Stimulated activated CD8-positive, alpha-beta memory T cell treated with anti-CD3 and anti-CD28 coated beads, Interleukin-7, amount 100 ng/mL, for 48 hours (primary cell): ENCODE results near the gene CYTIP.

Experiments used
- DNase-seq, 2 donors: peaks; one replicate each; pipeline ENCODE4 v3.0.0-alpha.2; 2020; ENCODE audit warnings: low read depth in 1 of 2; ENCODE audit errors: extremely low read depth in 1 of 2

The CYTIP gene

GRCh38 chr2:157443795-157444640 lies at the start of gene CYTIP:
CYTIP (minus strand) TSS chr2:157444089; CDS start chr2:157444020, 69 bp downstream.
- no peak for DNase-seq

DNA sequence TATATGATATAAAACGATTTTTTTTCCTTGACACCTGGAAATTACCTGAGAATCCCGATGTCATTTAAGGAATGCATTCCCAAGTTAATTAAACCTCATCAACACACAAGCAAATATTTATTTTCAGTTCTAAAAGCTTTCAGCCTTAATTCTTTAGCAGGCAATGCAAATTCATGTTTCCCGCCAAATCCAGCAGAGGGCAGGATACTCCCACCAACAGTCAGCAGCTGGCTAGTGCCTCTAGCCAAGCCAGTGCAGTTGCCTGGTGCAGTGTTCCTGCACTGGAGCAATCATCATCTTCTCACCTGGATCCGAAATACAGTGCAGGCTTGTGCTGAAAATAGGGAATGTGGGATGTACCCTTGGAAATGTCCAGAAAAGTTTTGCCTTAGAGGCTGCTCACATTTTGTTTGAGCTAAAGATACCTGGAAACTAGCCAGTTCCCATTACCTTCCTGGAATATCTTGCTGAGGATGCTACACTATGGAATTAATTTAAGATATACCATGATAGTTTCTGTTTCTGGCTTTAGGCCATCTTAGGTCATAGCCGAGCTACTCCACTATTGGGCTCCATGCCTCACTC lies 48.4 kb upstream of the CYTIP start:
- DNase-seq, result peak in 1 of 2 donors; percentile 56

GRCh38 chr2:157489983-157490382 lies 46.1 kb upstream of the CYTIP start:
- no peak for DNase-seq

- DNase-seq, result no peak
These were observed 45.0 kb upstream of the CYTIP start for GRCh38 chr2:157488877-157489276.

- DNase-seq, result no peak
These were observed 43.9 kb upstream of the CYTIP start for GRCh38 chr2:157487747-157488146.

GRCh38 chr2:157487271-157487610 lies 43.4 kb upstream of the CYTIP start:
- no peak for DNase-seq

GRCh38 chr2:157486596-157487270 lies 42.8 kb upstream of the CYTIP start:
- DNase-seq, result no peak

DNA sequence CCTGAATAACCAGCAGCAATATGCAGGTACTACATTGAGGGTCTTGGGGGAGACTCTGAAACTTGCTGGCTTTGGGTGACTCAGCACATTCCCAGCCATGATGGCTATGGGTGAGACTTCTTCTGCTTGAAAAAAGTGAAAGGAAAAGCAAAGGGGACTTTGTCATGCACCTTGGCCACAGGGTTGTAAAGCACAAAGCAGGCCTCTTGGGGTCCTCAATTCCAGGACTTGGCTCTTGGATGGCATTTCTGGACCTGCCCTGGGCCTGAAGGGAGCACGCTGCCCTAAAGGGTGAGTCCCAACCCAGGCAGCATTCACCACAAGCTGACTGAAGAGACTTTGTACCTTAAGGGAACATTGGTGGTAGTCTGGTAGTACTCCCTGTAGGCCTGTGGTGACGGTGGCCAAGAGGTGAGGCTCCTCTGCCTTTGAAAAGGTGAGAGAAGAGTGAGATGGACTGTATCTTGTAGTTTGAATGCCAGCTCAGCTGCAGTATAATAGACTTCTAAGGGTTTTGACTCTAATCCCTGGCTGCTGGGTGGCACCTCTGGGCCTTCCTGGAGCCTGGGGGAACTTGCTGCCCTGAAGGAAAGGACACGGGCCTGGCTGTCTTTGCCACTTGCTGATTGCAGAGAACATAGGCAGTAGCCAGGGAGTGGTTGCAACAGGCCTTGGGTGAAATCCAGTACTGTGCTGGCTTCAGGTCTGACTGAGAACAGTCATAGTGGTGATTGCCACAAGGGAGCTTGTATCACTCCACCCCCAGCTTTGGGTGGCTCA lies 36.5 kb upstream of the CYTIP start:
- peak in 1 of 2 donors; percentile 65 for DNase-seq

GRCh38 chr2:157479081-157480027 lies 35.5 kb upstream of the CYTIP start:
- DNase-seq, result no peak

DNA sequence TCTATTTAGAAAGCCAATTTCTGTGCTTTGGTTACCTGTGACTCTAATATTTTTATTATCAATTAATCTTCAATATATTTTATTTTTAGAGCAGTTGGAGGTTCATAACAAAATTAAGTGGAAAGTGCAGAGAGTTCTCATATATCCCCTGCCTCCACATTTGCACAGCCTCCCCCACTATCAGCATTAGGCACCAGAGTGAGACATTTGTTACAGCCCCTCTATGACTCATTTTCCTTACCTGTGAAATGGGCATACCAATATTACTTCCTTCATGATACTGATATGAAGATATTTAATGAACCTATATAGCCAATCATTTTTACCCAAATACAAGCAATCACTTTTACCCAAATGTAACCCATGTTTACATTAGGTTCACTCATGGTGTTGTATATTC lies 34.0 kb upstream of the CYTIP start:
- no peak for DNase-seq

DNA sequence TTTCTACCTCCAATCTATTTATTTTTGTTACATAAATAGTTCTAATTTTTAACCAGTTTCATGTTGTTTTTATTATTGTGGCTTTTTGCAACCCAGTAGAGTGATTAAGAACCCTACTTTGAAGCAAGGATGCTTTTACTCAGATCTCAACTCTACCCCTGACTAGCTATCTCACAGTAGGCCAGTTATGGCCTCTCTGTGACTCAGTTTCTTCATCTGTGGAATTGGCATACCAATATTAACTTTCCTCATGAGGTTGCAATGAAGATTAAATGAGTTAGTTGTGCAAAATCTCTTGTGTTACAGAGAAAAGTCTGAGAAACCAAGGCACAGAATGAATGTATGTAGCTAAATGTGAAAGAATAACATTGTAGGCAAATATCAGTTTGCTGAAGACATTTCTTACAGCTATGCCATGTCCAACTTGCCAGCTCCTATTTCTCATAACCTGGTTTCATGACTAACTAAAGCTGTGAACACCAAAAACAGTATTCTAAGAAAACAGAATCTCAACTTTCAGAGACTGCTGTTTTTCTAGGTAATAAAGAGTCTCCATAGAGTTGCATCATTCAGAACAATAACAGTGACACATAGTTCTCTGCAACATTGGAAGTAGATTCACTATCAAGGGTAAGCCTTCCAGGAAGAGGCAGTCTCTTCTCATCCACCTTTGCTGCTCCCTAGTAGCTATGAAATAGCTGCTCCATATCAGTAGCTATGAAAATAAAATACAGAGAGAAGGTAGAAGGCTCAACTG lies 33.2 kb upstream of the CYTIP start:
- DNase-seq, result no peak

DNA sequence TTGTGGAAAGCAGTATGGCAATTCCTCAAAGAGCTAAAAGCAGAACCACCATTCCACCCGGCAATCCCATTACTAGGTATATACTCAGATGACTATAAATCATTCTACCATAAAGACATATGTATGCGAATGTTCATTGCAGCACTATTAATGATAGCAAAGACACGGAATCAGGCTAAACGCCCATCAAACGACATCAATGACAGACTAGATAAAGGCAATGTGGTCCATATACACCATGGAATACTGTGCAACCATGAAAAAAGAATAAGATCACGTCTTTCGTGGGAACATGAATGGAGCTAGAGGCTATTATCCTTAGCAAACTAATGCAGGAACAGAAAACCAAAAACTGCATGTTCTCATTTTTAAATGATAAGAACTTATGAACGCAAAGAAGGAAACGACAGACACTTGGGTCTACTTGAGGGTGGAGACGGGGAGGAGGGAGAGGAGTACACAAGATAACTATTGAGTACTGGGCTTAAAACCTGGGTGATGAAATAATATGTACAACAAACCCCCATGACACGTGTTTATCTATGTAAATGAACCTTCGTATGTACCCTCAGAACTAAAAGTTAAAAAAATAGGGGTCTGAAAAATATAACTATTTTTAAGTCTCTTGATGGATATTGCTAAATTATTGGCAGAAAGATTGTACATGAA lies 32.0 kb upstream of the CYTIP start:
- DNase-seq, result no peak

DNA sequence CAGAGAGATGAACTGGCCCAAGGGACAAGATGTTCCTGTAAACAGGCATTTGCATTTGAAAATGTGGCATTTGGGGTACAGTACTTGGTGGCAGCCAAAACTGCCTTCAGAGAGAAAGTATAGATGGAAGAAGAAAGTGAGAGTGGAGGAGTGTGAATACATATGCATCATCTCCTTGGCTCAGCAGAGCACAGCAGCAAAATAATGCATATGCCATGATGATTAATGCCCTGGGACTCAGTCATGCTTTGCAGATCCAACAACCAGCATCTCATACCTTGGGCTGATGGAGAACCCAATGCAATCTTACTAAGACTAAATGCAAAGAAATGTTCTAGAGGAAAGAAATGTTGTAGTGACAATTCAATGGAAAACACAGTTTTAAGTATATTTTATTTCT lies 29.7 kb upstream of the CYTIP start:
- DNase-seq, result no peak

GRCh38 chr2:157471078-157471477 lies 27.2 kb upstream of the CYTIP start:
- no peak for DNase-seq

DNA sequence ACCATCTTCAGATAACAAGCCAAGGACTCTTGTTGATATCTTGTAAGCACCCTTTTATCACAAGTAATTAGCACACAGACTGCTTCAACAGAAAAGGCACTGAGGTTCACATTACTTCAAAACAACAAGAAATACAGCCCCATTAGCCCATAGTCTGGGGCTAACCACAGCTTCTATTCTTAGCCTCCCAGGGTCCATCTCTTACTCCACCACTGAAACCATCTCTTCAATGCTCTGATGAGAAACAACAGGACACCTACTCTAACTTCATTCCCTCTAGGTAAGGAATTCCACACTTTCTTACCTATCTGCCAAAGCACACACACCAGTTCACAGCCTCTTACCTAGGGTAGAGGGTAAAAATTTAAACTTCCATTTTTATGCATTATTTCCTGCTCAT lies 26.4 kb upstream of the CYTIP start:
- no peak for DNase-seq

DNA sequence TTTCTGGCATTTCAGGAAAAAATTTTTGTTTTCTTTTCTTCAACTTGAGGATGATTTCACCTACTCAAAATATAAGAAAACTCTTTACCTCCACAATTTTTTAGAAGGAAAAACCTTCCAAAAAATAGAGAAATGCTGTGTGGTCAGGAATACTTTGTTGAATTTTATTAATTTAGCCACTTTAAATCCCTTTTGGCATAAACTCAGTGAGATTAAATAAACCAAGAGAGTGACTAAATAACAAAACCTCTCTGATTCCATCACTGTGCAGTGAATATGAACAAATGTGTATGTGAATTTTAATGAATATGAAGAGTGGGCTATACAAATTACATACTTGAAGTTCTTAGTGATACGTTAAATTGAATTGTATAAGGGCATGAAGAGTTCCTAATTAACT lies 25.8 kb upstream of the CYTIP start:
- no peak for DNase-seq

- no peak for DNase-seq
These were observed 25.2 kb upstream of the CYTIP start for GRCh38 chr2:157468931-157469708.

DNA sequence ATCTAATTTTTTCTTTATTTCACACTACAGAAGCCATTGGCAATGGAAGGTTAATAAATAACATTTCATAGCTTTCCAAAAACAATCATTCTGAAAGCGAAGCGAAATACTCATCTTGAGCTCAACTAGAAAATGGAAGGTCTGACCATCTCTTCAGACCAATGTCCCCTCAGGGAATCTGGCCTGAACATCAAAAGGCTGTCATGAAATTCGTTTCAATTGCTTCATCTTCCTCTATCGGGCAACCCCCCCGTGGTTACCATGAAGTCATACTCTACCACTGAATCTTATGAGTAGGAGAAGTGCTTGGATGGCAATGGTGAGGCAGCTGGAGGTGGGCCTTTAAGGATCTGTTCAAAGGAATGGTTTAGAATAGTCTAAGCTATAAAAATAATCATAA lies 22.9 kb upstream of the CYTIP start:
- peak in 1 of 2 donors; percentile 64 for DNase-seq
